Measurements from ENCODE around the gene FGF18.
"Not testable (repeated sequence)": the region's sequence is repeated elsewhere in the genome, so short reads cannot be mapped to it uniquely, and the experiment has no call there.

FGF18 gene

GRCh38 chr5:171405615-171406014 lies 13.8 kb upstream of the FGF18 start:
- TF ChIP-seq, protein P1, sequence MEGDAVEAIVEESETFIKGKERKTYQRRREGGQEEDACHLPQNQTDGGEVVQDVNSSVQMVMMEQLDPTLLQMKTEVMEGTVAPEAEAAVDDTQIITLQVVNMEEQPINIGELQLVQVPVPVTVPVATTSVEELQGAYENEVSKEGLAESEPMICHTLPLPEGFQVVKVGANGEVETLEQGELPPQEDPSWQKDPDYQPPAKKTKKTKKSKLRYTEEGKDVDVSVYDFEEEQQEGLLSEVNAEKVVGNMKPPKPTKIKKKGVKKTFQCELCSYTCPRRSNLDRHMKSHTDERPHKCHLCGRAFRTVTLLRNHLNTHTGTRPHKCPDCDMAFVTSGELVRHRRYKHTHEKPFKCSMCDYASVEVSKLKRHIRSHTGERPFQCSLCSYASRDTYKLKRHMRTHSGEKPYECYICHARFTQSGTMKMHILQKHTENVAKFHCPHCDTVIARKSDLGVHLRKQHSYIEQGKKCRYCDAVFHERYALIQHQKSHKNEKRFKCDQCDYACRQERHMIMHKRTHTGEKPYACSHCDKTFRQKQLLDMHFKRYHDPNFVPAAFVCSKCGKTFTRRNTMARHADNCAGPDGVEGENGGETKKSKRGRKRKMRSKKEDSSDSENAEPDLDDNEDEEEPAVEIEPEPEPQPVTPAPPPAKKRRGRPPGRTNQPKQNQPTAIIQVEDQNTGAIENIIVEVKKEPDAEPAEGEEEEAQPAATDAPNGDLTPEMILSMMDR (IDR thresholded peaks at IDR 0.05; ENCODE audit: low read depth, low read length) = no peak
- no peak overlapping the region for H3K4me3 ChIP-seq (ENCODE audit: low read depth, low read length)

DNA sequence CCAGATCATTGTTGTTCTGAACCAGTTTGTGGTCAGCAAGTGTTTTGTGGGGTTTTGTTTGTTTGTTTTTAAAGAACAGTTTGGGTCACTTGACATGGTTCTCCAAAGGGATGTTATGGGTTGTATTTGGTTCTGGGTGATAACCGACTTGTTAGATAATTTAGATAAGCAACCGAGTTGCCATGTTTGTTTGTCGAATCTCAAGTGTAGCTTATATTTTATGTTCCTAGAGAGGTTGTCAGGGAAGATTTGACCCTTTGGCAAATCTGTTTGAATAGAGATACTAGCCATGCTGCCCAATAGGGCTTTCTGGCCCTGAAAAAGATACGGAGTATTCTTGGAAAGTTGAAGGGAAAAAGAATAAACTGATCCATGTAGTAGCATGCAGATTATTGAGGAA lies 12.2 kb upstream of the FGF18 start:
- H3K4me3 ChIP-seq (ENCODE audit: low read depth, low read length) = no peak overlapping the region
- TF ChIP-seq, protein P1 (IDR thresholded peaks at IDR 0.05; ENCODE audit: low read depth, low read length) = no peak

DNA sequence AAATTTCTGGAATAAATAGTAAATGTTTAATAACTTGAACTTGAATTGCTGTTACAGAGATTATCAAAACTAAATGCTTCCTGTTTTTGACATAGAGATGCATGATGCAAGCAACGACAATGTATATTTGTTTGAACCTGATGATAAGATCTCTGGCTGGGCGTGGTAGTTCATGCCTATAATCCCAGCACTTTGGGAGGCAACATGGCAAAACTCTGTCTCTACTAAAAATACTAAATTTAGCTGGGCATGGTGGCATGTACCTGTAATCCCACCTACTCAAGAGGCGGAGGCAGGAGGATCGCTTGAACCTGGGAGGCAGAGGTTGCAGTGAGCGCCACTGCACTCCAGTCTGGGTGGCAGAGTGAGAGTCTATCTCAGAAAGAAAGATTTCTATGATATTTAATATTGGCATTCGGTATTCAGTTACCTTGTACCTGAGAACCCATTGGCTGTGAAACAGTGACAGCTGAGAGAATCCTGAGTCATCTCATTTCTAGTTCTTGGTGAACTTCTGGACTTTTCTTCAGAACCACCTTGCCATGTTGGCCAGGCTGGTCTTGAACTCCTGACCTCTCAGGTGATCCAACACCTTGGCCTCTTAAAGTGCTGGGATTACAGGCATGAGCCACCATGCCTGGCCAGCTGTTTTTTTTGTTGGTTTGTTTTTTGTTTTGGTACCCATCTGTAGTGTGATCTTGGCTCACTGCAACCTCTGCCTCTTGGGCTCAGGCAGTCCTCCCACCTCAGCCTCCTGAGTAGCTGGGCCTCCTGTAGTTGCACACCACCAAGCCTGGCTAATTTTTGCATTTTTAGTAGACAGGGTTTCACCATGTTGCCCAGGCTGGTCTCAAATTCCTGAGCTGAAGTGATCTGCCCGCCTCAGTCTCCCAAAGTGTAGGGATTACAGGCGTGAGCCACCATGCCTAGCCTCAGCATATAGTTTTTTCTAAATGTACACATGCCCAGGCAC lies 10.0 kb upstream of the FGF18 start:
- H3K4me3 ChIP-seq (ENCODE audit: low read depth, low read length) = no peak overlapping the region
- TF ChIP-seq, protein P1 (IDR thresholded peaks at IDR 0.05; ENCODE audit: low read depth, low read length) = no peak

GRCh38 chr5:171410181-171410580 lies 9.3 kb upstream of the FGF18 start:
- no peak overlapping the region for H3K4me3 ChIP-seq (ENCODE audit: low read depth, low read length)
- TF ChIP-seq, protein P1 (IDR thresholded peaks at IDR 0.05; ENCODE audit: low read depth, low read length) = no peak

DNA sequence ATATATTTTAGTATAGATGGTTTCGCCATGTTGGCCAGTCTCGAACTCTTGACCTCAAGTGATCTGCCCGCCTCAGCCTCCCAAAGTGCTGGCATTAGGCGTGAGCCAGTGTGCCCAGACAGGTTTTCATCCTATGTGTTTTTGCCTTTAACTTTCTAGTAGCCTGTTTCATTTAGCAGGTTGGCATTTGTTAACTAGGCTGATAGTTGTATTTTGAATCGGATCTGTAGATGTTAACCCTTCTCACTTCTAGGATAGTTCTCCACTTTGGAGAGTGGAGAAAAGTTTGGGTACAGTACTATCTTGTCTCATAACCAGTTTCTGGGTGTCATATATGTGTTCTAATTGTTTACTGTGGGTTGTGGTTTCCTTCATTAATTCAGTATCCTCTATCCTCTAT lies 7.3 kb upstream of the FGF18 start:
- no peak overlapping the region for H3K4me3 ChIP-seq (ENCODE audit: low read depth, low read length)
- TF ChIP-seq, protein P1 (IDR thresholded peaks at IDR 0.05; ENCODE audit: low read depth, low read length) = no peak

GRCh38 chr5:171413153-171413910 lies 6.1 kb upstream of the FGF18 start:
- TF ChIP-seq, protein P1 (IDR thresholded peaks at IDR 0.05; ENCODE audit: low read depth, low read length) = no peak
- H3K4me3 ChIP-seq (ENCODE audit: low read depth, low read length) = no peak overlapping the region

DNA sequence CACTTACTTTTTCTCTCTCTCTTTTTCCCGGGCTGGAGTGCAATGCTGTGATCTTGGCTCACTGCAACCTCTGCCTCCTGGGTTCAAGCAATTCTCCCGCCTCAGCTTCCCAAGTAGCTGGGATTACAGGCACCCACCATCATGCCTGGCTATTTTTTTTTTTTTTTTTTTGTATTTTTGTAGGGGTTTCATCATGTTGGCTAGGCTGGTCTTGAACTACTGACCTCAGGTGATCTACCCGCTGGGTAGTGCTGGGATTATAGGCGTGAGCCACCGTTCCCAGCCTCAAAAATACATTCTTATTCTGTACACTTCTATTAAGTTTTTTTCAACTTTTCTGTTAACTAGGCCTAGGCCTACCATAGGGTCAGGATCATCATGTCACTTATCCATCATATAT lies 5.5 kb upstream of the FGF18 start:
- H3K4me3 ChIP-seq (ENCODE audit: low read depth, low read length) = not testable (repeated sequence)
